Prostate gland (tissue), 2 donors: Measurements from ENCODE around the gene SMARCA2. TPM values are rescaled to one million over a fixed set of nuclear protein-coding genes. Genes with fewer than 3 reads are reported as not detected.
A peak's percentile ranks its signal among the peaks of the same experiment; 100 is the strongest.

Experiments
- DNase-seq: peaks from one replicate; pipeline ENCODE4 v3.0.0-alpha.2; 2019; ENCODE audit warnings: low spot score
- H3K27ac ChIP-seq, 2 donors: fragments of 200-600 bp; sonication (generic); 2 replicates each; pipeline ENCODE4 v1.5.1; 2017 to 2019
- H3K27me3 ChIP-seq: fragments of 200-600 bp; sonication (generic); replicated peaks from 2 replicates; pipeline ENCODE4 v1.5.1; 2019; ENCODE audit not compliant: insufficient read depth
- H3K36me3 ChIP-seq, 2 donors: fragments of 200-600 bp; sonication (generic); 1 replicate in 1 of 2; 2 replicates in 1 of 2; pipeline versions ENCODE4 v1.5.1 to v1.8.1; 2017 to 2019
- H3K4me1 ChIP-seq: fragments of 200-600 bp; sonication (generic); replicated peaks from 2 replicates; pipeline ENCODE4 v1.5.1; 2019
- H3K4me3 ChIP-seq, 2 donors: fragments of 200-600 bp; sonication (generic); 2 replicates each; pipeline ENCODE4 v1.5.1; 2017 to 2019
- H3K9me3 ChIP-seq: fragments of 200-600 bp; sonication (generic); 2 replicates; pipeline ENCODE4 v1.5.1; 2017
- POLR2A ChIP-seq: fragments of 450-650 bp; IDR thresholded peaks from one replicate; pipeline ENCODE4 v1.6.1; 2016; ENCODE audit warnings: antibody characterized with exemption, mild to moderate bottlenecking
- POLR2AphosphoS5 ChIP-seq: sonication (generic); formaldehyde crosslinking; IDR thresholded peaks from one replicate; pipeline ENCODE4 v1.6.1; 2017; ENCODE audit warnings: antibody characterized with exemption
- WGBS: methylation state at CpG from one replicate; pipeline ENCODE4 v1.1.5; 2018; 5-methylcytosine and 5-hydroxymethylcytosine counted together
- intact Hi-C: fragments of 100-400 bp; cut with DNase I; formaldehyde crosslinking; loops from one replicate; pipeline ENCODE4 v1.14.2; 2022
- total RNA-seq, 2 donors: library from RNA; depleted of rRNA; stranded (reverse); fragments of >200 nt; gene quantifications; one replicate each; pipeline ENCODE4 v1.1.0, GENCODE V29; 2016
- TF ChIP-seq, protein P1 (sequence below), 4 experiments: fragments of 200-600 bp in 2 of 4; fragments of 450-650 bp in 2 of 4; sonication (generic) in 2 of 4; IDR thresholded peaks; 1 replicate in 3 of 4; 2 replicates in 1 of 4; pipeline ENCODE4 v1.5.1; 2016 to 2019; ENCODE audit warnings: antibody characterized with exemption in 4 of 4, mild to moderate bottlenecking in 2 of 4, moderate library complexity in 2 of 4

Gene SMARCA2
- 100 to 1,000 TPM; 125 to 175 TPM for total RNA-seq

GRCh38 chr9:2014696-2015580, at the start of gene SMARCA2:
Gene SMARCA2 (plus strand): TSS chr9:2015347. CDS start chr9:2029023, 13,676 bp downstream.
- Histone ChIP-seq H3K27ac (peak within 1 kb of the TSS; percentile 95 to 98), H3K27me3 (no peaks in the 10 kb centered on the region), H3K4me3 (peak within 1 kb of the TSS; percentile 83 to 87), H3K9me3 (no peaks in the 10 kb centered on the region), H3K4me1 (peaks cover 8% of the 10 kb centered on the region), H3K36me3 (no peaks in the 10 kb centered on the region)
- intact Hi-C loops: loop anchor here (2.0 to 10.0 kb wide), 2 partner anchors 112 to 830 kb away; partner anchors contain the start of gene PUM3
- WGBS: under 1% methylated on average over 68 of the region's 71 CpGs
- peak; percentile 84 for TF ChIP-seq POLR2A
- TF ChIP-seq, protein P1, sequence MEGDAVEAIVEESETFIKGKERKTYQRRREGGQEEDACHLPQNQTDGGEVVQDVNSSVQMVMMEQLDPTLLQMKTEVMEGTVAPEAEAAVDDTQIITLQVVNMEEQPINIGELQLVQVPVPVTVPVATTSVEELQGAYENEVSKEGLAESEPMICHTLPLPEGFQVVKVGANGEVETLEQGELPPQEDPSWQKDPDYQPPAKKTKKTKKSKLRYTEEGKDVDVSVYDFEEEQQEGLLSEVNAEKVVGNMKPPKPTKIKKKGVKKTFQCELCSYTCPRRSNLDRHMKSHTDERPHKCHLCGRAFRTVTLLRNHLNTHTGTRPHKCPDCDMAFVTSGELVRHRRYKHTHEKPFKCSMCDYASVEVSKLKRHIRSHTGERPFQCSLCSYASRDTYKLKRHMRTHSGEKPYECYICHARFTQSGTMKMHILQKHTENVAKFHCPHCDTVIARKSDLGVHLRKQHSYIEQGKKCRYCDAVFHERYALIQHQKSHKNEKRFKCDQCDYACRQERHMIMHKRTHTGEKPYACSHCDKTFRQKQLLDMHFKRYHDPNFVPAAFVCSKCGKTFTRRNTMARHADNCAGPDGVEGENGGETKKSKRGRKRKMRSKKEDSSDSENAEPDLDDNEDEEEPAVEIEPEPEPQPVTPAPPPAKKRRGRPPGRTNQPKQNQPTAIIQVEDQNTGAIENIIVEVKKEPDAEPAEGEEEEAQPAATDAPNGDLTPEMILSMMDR (IDR thresholded peaks at IDR 0.05): no peak
- peak; percentile 91 for TF ChIP-seq POLR2AphosphoS5
- DNase-seq: peak; percentile 98

DNA sequence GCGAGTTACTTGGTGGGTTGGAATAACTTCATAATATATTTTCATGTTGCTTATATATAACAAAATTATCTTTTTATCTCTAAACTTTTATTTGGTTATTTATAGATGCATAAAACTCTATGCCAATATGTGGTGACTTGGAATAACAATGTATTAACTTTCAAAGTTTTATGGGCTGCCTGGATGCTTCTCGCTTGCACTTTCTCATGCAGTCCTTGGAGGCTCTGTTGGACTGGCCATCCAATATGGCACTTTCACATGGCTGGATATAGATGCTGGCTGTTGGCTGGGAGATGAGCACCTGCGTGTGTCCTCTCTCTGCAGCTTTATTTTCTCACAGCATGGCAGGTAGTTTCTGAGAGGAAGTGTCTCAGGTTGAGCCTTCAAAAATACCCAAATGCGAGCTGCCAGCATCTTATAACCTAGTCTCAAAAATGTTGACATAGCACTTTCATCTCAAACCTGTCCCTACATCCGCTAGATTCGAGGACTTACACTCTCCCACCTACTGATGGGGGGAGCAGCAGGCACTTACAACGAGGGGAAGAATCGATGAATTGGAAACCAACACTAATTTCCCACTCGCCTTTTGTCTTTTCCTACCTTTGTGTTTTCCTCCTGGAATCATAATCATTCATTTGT, 48.3 kb upstream of the SMARCA2 start:
- 75% methylated on average over 9 of the region's 9 CpGs for WGBS
- TF ChIP-seq, protein P1 (IDR thresholded peaks at IDR 0.05): no peak
- TF ChIP-seq POLR2AphosphoS5: peak; percentile 66
- Histone ChIP-seq H3K9me3 (no peaks in the 10 kb centered on the region), H3K36me3 (no peaks in the 10 kb centered on the region), H3K27me3 (no peaks in the 10 kb centered on the region), H3K27ac (no peak overlapping the region), H3K4me1 (no peaks in the 10 kb centered on the region), H3K4me3 (no peak overlapping the region)
- peak; percentile 11 for DNase-seq
- intact Hi-C loops: no loop called here

DNA sequence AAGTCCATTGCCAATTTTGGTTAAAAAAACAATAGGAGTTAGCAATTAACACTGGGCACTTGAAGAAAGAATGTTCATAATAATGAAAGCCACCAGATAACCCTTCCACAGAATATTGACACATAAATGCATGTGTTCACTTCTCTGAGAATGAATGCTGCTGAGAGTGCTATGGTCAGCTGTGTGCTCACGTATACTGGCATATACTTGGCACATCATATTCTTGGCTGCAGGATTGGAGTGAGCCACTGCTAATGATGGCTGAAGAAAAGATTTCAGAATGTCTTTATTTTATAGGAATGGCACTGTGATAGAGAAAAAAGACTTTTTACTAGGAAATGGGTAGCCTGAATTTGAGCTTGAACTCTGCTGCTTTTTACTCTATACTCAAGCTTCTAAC, 46.0 kb upstream of the SMARCA2 start:
- H3K9me3 ChIP-seq: no peaks in the 10 kb centered on the region
- no peaks in the 10 kb centered on the region for H3K36me3 ChIP-seq
- intact Hi-C loops: no loop called here
- TF ChIP-seq, protein P1 (IDR thresholded peaks at IDR 0.05): no peak
- no peak for TF ChIP-seq POLR2AphosphoS5
- TF ChIP-seq POLR2A: no peak
- H3K27ac ChIP-seq: no peak overlapping the region
- H3K27me3 ChIP-seq: no peaks in the 10 kb centered on the region
- H3K4me1 ChIP-seq: no peaks in the 10 kb centered on the region
- 47% methylated on average over 1 of the region's 1 CpG for WGBS
- no peak for DNase-seq
- H3K4me3 ChIP-seq: no peak overlapping the region

GRCh38 chr9:1969898-1970297, 45.2 kb upstream of the SMARCA2 start:
- no peak for DNase-seq
- Histone ChIP-seq H3K36me3 (no peaks in the 10 kb centered on the region), H3K4me1 (no peaks in the 10 kb centered on the region), H3K9me3 (no peaks in the 10 kb centered on the region), H3K4me3 (no peak overlapping the region), H3K27me3 (no peaks in the 10 kb centered on the region), H3K27ac (no peak overlapping the region)
- intact Hi-C loops: no loop called here
- TF ChIP-seq, protein P1 (IDR thresholded peaks at IDR 0.05): no peak
- TF ChIP-seq POLR2AphosphoS5 (no peak), POLR2A (no peak)
- WGBS: 70% methylated on average over 1 of the region's 1 CpG
